ENCODE measurements around the gene WIZ.

WIZ gene

DNA sequence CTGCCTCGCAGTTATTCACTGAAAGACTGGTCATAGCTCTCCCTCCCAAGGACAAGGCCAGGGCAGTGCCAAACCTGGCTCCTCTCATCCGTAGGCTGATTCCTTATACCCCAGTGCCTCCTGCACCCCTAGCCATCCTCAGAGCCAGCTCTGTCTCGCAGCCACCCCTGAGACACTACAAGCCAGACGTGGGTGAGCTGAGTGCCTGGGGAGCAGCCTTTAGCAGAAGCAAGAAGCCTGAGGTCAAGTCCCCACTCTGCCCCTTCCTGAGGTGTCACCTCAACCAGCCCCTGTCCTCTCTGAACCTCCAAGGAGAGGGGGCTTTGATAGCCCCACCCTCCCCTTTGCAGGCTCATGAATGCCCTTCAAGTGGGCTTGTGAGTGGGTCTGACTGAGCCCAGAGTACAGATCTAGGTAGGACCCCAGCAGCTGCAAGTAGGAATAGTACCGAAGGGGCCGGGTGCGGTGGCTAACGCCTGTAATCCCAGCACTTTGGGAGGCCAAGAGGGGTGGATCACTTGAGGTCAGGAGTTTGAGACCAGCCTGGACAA is 16.2 kb downstream of the WIZ start:
- ChIA-PET POLR2A (interaction anchor here (1.2 to 2.8 kb wide), 7 partner anchors 15 to 122 kb away, joined by 4 to 27 read pairs (median 5); partner anchors contain the start of genes AKAP8 and AKAP8L), CTCF (interaction anchor here (0.7 to 2.3 kb wide), 3 partner anchors 13 to 122 kb away, joined by 4 to 8 read pairs (median 7); no protein-coding TSS in a partner anchor)
- no peaks in the 10 kb centered on the region for H3K9me3 ChIP-seq (ENCODE audit: control insufficient read depth, insufficient read depth, low read depth, low read length)
- TF ChIP-seq KLF16 (tag by site-specific recombination; IDR thresholded peaks at IDR 0.05) = no peak
- no peak for TF ChIP-seq ZBTB8A (tag by site-specific recombination; IDR thresholded peaks at IDR 0.05)
- TF ChIP-seq, protein P1, sequence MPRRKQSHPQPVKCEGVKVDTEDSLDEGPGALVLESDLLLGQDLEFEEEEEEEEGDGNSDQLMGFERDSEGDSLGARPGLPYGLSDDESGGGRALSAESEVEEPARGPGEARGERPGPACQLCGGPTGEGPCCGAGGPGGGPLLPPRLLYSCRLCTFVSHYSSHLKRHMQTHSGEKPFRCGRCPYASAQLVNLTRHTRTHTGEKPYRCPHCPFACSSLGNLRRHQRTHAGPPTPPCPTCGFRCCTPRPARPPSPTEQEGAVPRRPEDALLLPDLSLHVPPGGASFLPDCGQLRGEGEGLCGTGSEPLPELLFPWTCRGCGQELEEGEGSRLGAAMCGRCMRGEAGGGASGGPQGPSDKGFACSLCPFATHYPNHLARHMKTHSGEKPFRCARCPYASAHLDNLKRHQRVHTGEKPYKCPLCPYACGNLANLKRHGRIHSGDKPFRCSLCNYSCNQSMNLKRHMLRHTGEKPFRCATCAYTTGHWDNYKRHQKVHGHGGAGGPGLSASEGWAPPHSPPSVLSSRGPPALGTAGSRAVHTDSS (tag by site-specific recombination; IDR thresholded peaks at IDR 0.05) = no peak
- no peak for TF ChIP-seq ZIC2 (tag by site-specific recombination; IDR thresholded peaks at IDR 0.05)
- TF ChIP-seq, protein P2, sequence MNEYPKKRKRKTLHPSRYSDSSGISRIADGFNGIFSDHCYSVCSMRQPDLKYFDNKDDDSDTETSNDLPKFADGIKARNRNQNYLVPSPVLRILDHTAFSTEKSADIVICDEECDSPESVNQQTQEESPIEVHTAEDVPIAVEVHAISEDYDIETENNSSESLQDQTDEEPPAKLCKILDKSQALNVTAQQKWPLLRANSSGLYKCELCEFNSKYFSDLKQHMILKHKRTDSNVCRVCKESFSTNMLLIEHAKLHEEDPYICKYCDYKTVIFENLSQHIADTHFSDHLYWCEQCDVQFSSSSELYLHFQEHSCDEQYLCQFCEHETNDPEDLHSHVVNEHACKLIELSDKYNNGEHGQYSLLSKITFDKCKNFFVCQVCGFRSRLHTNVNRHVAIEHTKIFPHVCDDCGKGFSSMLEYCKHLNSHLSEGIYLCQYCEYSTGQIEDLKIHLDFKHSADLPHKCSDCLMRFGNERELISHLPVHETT (tag by site-specific recombination; IDR thresholded peaks at IDR 0.05) = no peak
- TF ChIP-seq ZNF701 (tag by site-specific recombination; IDR thresholded peaks at IDR 0.05) = no peak
- TF ChIP-seq, protein P3, sequence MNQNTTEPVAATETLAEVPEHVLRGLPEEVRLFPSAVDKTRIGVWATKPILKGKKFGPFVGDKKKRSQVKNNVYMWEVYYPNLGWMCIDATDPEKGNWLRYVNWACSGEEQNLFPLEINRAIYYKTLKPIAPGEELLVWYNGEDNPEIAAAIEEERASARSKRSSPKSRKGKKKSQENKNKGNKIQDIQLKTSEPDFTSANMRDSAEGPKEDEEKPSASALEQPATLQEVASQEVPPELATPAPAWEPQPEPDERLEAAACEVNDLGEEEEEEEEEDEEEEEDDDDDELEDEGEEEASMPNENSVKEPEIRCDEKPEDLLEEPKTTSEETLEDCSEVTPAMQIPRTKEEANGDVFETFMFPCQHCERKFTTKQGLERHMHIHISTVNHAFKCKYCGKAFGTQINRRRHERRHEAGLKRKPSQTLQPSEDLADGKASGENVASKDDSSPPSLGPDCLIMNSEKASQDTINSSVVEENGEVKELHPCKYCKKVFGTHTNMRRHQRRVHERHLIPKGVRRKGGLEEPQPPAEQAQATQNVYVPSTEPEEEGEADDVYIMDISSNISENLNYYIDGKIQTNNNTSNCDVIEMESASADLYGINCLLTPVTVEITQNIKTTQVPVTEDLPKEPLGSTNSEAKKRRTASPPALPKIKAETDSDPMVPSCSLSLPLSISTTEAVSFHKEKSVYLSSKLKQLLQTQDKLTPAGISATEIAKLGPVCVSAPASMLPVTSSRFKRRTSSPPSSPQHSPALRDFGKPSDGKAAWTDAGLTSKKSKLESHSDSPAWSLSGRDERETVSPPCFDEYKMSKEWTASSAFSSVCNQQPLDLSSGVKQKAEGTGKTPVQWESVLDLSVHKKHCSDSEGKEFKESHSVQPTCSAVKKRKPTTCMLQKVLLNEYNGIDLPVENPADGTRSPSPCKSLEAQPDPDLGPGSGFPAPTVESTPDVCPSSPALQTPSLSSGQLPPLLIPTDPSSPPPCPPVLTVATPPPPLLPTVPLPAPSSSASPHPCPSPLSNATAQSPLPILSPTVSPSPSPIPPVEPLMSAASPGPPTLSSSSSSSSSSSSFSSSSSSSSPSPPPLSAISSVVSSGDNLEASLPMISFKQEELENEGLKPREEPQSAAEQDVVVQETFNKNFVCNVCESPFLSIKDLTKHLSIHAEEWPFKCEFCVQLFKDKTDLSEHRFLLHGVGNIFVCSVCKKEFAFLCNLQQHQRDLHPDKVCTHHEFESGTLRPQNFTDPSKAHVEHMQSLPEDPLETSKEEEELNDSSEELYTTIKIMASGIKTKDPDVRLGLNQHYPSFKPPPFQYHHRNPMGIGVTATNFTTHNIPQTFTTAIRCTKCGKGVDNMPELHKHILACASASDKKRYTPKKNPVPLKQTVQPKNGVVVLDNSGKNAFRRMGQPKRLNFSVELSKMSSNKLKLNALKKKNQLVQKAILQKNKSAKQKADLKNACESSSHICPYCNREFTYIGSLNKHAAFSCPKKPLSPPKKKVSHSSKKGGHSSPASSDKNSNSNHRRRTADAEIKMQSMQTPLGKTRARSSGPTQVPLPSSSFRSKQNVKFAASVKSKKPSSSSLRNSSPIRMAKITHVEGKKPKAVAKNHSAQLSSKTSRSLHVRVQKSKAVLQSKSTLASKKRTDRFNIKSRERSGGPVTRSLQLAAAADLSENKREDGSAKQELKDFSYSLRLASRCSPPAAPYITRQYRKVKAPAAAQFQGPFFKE (tag by site-specific recombination; IDR thresholded peaks at IDR 0.05; ENCODE audit: borderline replicate concordance) = no peak
- no peak for TF ChIP-seq MZF1 (tag by site-specific recombination; IDR thresholded peaks at IDR 0.05; ENCODE audit: borderline replicate concordance)
- H3K4me3 ChIP-seq (ENCODE audit: low read depth, low read length) = peak overlapping the region; percentile 95
- H3K36me3 ChIP-seq (ENCODE audit: control insufficient read depth in 2 of 2, insufficient read depth in 1 of 2, low read length in 2 of 2) = peaks cover 0 to 21% of the 10 kb centered on the region in 2 experiments; a peak in 1 of 3 replicates
- H3K4me1 ChIP-seq (ENCODE audit: control insufficient read depth, insufficient read depth, low read length) = peaks cover 7% of the 10 kb centered on the region
- no peak overlapping the region for H3K27ac ChIP-seq (ENCODE audit: extremely low read depth, low read depth, low read length)

DNA sequence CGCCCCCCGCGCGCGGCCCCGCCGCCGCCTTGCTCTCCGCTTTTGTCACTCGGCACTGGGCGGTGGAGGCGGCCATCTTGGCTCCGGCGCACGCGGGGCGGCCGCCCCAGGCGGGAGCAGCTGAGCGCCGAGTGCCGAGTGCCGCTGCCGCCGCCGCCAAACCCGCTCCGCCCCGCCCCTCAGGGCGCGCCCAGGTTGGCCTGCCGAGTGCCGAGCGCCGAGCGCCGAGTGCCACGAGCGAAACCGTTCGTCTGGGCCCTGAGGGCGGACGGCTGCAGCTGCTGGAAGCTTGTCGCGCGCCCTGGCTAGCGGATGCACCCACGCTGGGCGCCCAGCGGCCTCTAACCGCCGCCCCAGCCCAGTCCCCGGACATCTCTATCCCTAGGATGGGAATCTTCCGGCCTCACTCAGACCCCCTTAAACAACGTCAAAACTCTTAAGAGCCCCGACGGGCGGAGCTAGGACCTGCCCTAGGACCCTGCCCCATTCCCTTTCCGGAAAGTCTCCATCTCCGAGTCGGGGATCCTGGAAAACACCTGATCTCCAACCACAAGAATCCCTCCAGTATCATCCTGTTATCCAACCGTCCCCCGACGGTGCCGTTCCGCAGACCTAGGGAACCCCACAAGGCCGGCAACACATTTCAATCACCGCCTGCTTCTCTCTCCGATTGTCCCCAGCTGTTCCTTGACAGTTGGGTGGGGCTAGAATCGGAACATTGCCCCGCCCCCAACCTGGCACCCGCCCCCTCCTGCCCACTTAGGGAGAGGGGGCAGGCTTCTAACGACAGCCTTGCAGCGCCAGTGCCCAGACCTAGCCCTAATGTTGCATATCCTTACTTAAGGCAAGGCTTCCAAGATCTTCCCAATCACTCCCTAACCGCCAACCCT is 16.9 kb downstream of the WIZ start:
- Histone ChIP-seq H3K9me3 (ENCODE audit: control insufficient read depth, insufficient read depth, low read depth, low read length) (no peaks in the 10 kb centered on the region), H3K36me3 (ENCODE audit: control insufficient read depth in 2 of 2, insufficient read depth in 1 of 2, low read length in 2 of 2) (peaks cover 0 to 27% of the 10 kb centered on the region in 2 experiments; a peak in 1 of 3 replicates), H3K4me3 (ENCODE audit: low read depth, low read length) (peak overlapping the region; percentile 95), H3K4me1 (ENCODE audit: control insufficient read depth, insufficient read depth, low read length) (peaks cover 7% of the 10 kb centered on the region), H3K27ac (ENCODE audit: extremely low read depth, low read depth, low read length) (peak overlapping the region; percentile 68)
- CTCF ChIA-PET = interaction anchor here (1.7 to 2.3 kb wide), 2 partner anchors 12 to 123 kb away, joined by 7 to 8 read pairs; no protein-coding TSS in a partner anchor
- POLR2A ChIA-PET = interaction anchor here (0.6 to 2.8 kb wide), 9 partner anchors 14 to 1298 kb away, joined by 3 to 27 read pairs (median 5); partner anchors contain the start of genes AKAP8 and AKAP8L
- TF ChIP-seq, protein P4, sequence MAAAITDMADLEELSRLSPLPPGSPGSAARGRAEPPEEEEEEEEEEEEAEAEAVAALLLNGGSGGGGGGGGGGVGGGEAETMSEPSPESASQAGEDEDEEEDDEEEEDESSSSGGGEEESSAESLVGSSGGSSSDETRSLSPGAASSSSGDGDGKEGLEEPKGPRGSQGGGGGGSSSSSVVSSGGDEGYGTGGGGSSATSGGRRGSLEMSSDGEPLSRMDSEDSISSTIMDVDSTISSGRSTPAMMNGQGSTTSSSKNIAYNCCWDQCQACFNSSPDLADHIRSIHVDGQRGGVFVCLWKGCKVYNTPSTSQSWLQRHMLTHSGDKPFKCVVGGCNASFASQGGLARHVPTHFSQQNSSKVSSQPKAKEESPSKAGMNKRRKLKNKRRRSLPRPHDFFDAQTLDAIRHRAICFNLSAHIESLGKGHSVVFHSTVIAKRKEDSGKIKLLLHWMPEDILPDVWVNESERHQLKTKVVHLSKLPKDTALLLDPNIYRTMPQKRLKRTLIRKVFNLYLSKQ (tag by site-specific recombination; IDR thresholded peaks at IDR 0.05; ENCODE audit: borderline replicate concordance) = no peak
- TF ChIP-seq MYNN (tag by site-specific recombination; IDR thresholded peaks at IDR 0.05; ENCODE audit: borderline replicate concordance) (no peak), ZNF548 (tag by site-specific recombination; IDR thresholded peaks at IDR 0.05) (no peak), ZNF600 (tag by site-specific recombination; IDR thresholded peaks at IDR 0.05) (0 out of 2 replicates have a peak, but pooled peaks have one; percentile 33), ZNF768 (tag by site-specific recombination; IDR thresholded peaks at IDR 0.05) (no peak), ZNF785 (tag by site-specific recombination; IDR thresholded peaks at IDR 0.05) (0 out of 2 replicates have a peak, but pooled peaks have one; percentile 74), TCF7L2 (IDR thresholded peaks at IDR 0.05; ENCODE audit: borderline replicate concordance, low read depth, low read length) (no peak), ZNF335 (tag by site-specific recombination; conservative IDR thresholded peaks at IDR 0.05) (peak; percentile 95), ZNF354C (tag by site-specific recombination; IDR thresholded peaks at IDR 0.05; ENCODE audit: borderline replicate concordance, low read depth) (no peak), ZNF350 (tag by site-specific recombination; IDR thresholded peaks at IDR 0.05) (no peak)
- TF ChIP-seq, protein P2 (tag by site-specific recombination; IDR thresholded peaks at IDR 0.05) = no peak

All from HEK293 (cell line).